Measurements from ENCODE around the gene SATB2. TPM values are rescaled to one million over a fixed set of nuclear protein-coding genes. Genes with fewer than 3 reads are reported as not detected.

The SATB2 gene
- total and polyA plus RNA-seq, 8 donors = 0.50 to 184 (median 1.4) TPM

GRCh38 chr2:199414465-199414864 lies 43.3 kb downstream of the SATB2 start:
- no peak overlapping the region for H3K4me3 ChIP-seq
- no peak for DNase-seq
- intact Hi-C loops (cut with DNase I; ENCODE audit: low total_unique reads) = no loop called here
- H3K9me3 ChIP-seq = no peaks in the 10 kb centered on the region
- H3K36me3 ChIP-seq = no peaks in the 10 kb centered on the region
- no peaks in the 10 kb centered on the region for H3K27me3 ChIP-seq
- WGBS, 5 donors = 67 to 75% (median 74%) methylated on average over 7 of the region's 7 CpGs
- TF ChIP-seq, protein P1, sequence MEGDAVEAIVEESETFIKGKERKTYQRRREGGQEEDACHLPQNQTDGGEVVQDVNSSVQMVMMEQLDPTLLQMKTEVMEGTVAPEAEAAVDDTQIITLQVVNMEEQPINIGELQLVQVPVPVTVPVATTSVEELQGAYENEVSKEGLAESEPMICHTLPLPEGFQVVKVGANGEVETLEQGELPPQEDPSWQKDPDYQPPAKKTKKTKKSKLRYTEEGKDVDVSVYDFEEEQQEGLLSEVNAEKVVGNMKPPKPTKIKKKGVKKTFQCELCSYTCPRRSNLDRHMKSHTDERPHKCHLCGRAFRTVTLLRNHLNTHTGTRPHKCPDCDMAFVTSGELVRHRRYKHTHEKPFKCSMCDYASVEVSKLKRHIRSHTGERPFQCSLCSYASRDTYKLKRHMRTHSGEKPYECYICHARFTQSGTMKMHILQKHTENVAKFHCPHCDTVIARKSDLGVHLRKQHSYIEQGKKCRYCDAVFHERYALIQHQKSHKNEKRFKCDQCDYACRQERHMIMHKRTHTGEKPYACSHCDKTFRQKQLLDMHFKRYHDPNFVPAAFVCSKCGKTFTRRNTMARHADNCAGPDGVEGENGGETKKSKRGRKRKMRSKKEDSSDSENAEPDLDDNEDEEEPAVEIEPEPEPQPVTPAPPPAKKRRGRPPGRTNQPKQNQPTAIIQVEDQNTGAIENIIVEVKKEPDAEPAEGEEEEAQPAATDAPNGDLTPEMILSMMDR (IDR thresholded peaks at IDR 0.05) = no peak
- no peak for TF ChIP-seq POLR2A (IDR thresholded peaks at IDR 0.05)
- TF ChIP-seq EP300 (IDR thresholded peaks at IDR 0.05) = no peak
- TF ChIP-seq POLR2AphosphoS5 (IDR thresholded peaks at IDR 0.05) = no peak
- H3K27ac ChIP-seq = no peak overlapping the region
- H3K4me1 ChIP-seq = no peaks in the 10 kb centered on the region

DNA sequence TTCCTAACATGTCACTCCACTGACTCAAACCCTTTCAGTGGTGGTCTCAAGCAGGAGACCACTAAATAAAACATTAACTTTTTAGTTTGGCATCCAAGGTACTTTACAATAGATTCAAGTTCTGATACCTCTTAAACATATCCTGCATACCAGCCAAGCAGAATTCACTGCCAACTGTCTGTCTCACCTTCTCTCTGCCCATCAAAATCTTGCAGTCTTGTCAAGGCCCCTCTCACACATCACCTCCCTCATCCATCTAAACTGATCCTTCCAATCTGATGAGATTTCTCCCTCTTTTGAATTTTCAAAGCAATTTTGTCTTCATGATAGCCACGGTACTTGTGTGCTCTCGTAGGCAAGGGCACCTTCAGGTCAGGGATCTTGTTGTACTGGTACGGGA lies 43.7 kb downstream of the SATB2 start:
- no peaks in the 10 kb centered on the region for H3K9me3 ChIP-seq
- no peaks in the 10 kb centered on the region for H3K4me1 ChIP-seq
- TF ChIP-seq EP300 (IDR thresholded peaks at IDR 0.05) = no peak
- no peak for TF ChIP-seq POLR2AphosphoS5 (IDR thresholded peaks at IDR 0.05)
- TF ChIP-seq, protein P1 (IDR thresholded peaks at IDR 0.05) = no peak
- no peak for TF ChIP-seq POLR2A (IDR thresholded peaks at IDR 0.05)
- no peak for DNase-seq
- WGBS, 5 donors = 81 to 97% (median 90%) methylated on average over 3 of the region's 3 CpGs
- intact Hi-C loops (cut with DNase I; ENCODE audit: low total_unique reads) = no loop called here
- H3K4me3 ChIP-seq = no peak overlapping the region
- H3K36me3 ChIP-seq = no peaks in the 10 kb centered on the region
- H3K27ac ChIP-seq = no peak overlapping the region
- H3K27me3 ChIP-seq = no peaks in the 10 kb centered on the region

- Histone ChIP-seq H3K9me3 (no peaks in the 10 kb centered on the region), H3K27me3 (no peaks in the 10 kb centered on the region), H3K4me3 (no peak overlapping the region), H3K36me3 (no peaks in the 10 kb centered on the region), H3K4me1 (no peaks in the 10 kb centered on the region), H3K27ac (no peak overlapping the region)
- intact Hi-C loops (cut with DNase I; ENCODE audit: low total_unique reads) = no loop called here
- DNase-seq = no peak
- 26 to 48% (median 35%) methylated on average over 4 of the region's 4 CpGs for WGBS, 5 donors
- no peak for TF ChIP-seq EP300 (IDR thresholded peaks at IDR 0.05)
- TF ChIP-seq POLR2A (IDR thresholded peaks at IDR 0.05) = no peak
These were observed 47.8 kb downstream of the SATB2 start for GRCh38 chr2:199409759-199410529.

GRCh38 chr2:199407421-199407820 lies 50.3 kb downstream of the SATB2 start:
- Histone ChIP-seq H3K9me3 (no peaks in the 10 kb centered on the region), H3K27me3 (no peaks in the 10 kb centered on the region), H3K36me3 (no peaks in the 10 kb centered on the region), H3K27ac (no peak overlapping the region), H3K4me1 (no peaks in the 10 kb centered on the region), H3K4me3 (no peak overlapping the region)
- intact Hi-C loops (cut with DNase I; ENCODE audit: low total_unique reads) = no loop called here
- TF ChIP-seq POLR2AphosphoS5 (IDR thresholded peaks at IDR 0.05) (no peak), EP300 (IDR thresholded peaks at IDR 0.05) (no peak), POLR2A (IDR thresholded peaks at IDR 0.05) (no peak)
- TF ChIP-seq, protein P1 (IDR thresholded peaks at IDR 0.05) = no peak
- no peak for DNase-seq

DNA sequence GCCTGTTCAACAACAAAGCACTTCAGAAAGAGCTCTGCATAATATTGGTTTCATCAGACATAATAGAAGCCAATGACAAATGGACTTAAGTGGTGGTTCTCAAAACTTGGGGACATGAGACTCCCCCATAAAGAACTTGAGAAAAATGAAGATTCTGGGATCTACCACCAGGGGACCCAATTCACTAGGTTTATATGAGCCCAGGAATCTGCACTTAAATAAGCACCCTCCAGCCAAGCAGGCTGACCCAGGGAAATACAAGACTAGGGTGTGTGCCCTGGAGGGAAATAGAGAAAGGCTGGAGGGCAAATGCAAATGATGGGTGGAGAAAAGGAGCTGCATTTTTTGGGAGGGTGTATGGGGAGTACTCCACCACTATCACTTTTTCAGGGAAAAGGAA lies 52.5 kb downstream of the SATB2 start:
- Histone ChIP-seq H3K27me3 (no peaks in the 10 kb centered on the region), H3K4me1 (no peaks in the 10 kb centered on the region), H3K27ac (no peak overlapping the region), H3K9me3 (no peaks in the 10 kb centered on the region), H3K4me3 (no peak overlapping the region), H3K36me3 (no peaks in the 10 kb centered on the region)
- intact Hi-C loops (cut with DNase I; ENCODE audit: low total_unique reads) = no loop called here
- no peak for DNase-seq
- TF ChIP-seq, protein P1 (IDR thresholded peaks at IDR 0.05) = no peak
- no peak for TF ChIP-seq POLR2AphosphoS5 (IDR thresholded peaks at IDR 0.05)
- no peak for TF ChIP-seq EP300 (IDR thresholded peaks at IDR 0.05)
- no peak for TF ChIP-seq POLR2A (IDR thresholded peaks at IDR 0.05)

All from stomach (tissue), 9 donors.